GM18870 (cell line): Measurements from ENCODE around the gene INSR.
"Not testable (repeated sequence)": the region's sequence is repeated elsewhere in the genome, so short reads cannot be mapped to it uniquely, and the experiment has no call there.

ENCODE experiments used
- ATAC-seq: cut with Tn5 transposase; IDR thresholded peaks from one replicate; pipeline ENCODE4 v1.9.1; 2021; ENCODE audit warnings: moderate library complexity; ENCODE audit not compliant: unreplicated experiment

The INSR gene

DNA sequence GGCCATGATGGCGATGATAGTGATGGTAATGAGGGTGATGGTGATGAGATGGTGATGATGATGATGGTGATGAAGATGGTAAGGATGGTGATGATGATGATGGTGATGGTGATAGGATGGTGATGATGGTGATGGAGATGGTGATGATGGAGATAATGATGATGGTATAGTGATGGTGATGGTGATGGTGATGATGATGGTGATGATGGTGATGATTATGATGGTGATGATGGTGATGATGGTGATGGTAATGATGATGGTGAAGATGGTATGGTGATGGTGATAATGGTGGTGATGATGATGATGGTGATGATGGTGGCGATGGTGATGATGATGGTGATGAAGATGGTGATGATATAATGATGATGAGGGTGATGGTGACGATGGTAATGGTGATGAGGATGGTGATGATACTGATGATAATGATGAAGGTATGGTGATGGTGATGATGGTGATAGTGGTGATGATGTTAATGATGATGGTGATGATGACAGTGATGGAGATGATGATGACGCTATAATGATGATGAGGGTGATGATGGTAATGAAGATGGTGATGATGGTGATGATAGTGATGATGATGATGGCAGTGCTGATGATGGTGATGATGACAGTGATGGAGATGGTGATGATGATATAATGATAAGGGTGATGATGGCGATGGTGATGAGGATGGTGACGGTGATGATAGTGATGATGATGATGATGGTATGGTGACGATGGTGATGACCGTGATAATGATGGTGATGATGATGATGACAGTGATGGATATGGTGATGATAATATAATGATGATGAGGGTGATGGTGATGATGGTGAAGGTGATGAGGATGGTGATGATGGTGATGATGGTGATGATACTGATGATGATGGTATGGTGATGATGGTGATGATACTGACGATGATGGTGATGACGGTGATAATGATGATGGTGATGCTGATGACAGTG, 187.2 kb downstream of the INSR start:
- ATAC-seq: no peak

- ATAC-seq: no peak
Measured at GRCh38 chr19:7104747-7105447, 189.3 kb downstream of the INSR start.

- no peak for ATAC-seq
Measured at GRCh38 chr19:7101498-7102253, 192.5 kb downstream of the INSR start.

DNA sequence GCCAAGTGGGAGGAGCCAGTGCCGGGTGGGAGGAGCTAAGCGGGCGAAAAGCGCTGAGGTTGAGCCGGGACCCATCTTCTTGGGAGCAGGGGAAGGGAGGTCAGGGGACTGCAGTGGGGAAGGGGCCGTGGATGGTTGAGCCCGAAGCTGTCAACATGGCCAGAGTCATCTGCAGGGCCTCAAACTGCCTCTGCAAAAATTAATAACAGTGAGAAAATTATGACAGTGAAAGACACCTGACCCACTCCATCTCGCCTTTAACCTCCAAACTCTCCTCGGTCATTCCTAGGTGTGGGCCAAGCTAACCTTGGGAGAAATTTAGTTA, 194.7 kb downstream of the INSR start:
- ATAC-seq: no peak

GRCh38 chr19:7098701-7099596, 195.3 kb downstream of the INSR start:
- peak; percentile 74 for ATAC-seq

DNA sequence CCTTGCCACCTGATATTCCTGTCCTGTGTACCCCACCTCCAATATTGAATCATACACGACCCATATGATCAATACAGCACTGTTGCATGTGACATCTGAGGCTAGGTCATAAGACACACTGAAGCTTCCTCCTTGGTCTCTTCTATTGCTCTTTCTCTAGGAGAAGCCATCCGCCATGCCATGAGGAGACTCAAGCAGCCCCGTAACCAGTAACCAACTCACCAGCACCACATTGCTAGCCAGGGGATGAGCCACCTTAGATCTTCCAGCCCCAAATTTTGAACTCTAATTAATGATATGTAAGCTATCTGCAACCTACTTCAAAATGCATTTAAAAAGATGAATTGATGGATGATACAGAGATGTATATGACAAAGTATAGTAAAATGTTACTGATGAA, 196.1 kb downstream of the INSR start:
- ATAC-seq: no peak

GRCh38 chr19:7088999-7089398, 205.2 kb downstream of the INSR start:
- ATAC-seq: no peak

DNA sequence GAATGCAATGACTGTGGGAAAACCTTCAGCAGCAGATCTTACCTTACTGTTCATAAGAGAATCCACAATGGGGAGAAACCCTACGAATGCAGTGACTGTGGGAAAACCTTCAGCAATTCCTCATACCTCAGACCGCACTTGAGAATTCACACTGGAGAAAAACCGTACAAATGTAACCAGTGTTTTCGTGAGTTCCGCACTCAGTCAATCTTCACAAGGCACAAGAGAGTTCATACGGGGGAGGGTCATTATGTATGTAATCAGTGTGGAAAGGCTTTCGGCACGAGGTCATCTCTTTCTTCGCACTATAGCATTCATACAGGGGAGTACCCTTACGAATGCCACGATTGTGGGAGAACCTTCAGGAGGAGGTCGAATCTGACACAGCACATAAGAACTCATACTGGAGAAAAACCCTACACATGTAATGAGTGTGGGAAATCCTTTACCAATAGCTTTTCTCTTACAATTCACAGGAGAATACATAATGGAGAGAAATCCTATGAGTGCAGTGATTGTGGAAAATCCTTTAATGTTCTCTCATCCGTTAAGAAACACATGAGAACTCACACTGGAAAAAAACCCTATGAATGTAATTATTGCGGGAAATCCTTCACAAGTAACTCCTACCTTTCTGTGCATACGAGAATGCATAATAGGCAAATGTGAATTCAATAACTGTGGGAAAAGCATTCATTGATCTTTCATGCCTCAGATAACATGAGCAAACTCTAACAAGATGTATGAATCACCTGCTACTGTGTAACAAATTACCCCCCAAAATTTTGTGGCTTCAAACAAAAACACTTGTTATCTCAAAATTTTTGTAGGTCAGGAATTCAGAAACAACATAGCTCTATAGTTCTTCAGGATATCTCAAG, 210.9 kb downstream of the INSR start:
- no peak for ATAC-seq

DNA sequence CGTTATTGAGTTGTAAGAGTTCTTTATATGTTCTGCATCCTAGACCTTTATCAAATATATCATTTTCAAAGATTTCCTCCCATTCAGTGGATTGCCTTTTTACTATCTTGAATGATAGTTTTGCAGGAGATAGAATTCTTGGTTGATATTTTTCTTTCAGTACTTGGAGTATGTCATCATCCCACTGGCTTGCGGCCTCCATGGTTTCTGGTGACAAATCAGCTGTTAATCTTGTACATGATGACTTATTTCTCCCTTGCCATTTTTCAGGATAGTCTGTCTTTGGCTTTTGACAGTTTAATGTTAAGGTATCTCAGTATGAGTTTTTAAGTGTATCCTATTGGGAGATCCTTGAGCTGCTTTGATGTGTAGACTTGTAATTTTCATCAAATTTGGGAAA, 216.2 kb downstream of the INSR start:
- no peak for ATAC-seq

GRCh38 chr19:7076151-7076550, 218.1 kb downstream of the INSR start:
- ATAC-seq: no peak

DNA sequence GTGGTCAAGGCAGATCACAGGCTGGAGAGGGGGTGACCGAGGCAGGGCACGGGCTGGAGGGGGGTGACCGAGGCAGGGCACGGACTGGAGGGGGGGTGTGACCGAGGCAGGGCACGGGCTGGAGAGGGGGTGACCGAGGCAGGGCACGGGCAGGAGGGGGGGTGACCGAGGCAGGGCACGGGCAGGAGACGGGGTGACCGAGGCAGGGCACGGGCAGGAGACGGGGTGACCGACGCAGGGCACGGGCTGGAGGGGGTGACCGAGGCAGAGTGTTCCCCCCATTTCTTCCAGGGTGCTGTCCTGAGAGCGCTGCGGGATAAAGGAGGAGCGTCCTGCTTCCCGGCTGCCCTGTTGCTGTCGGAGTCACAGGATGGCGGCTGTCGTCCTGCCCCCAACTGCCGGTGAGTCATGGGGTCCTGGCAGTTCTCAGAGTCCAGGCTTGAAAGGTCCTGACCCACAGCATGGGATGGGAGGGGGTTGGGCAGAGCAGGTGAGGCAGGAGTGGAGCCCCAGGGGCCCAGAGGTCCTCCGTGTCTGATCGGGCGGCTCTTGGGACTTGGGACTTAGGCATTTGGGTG, 219.4 kb downstream of the INSR start:
- no peak for ATAC-seq

DNA sequence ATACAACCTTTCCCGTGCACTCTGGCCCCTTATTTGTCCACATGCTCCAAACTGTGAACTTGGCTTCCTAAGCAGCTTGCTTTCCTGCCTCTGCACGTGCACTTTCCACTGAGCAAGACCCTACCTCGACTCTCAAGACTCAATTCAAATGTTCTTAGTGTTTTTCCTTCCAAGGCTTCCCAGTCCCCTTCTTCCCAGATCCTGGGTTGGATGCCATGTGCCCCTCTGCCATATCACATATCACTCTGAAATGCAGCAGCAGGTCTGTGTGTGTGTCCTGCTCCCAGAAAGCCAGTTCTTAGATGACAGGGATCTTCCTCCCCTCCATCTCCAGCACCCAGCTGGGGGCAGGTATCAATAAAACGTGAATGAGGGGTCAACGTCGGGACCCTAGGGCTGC, 221.7 kb downstream of the INSR start:
- no peak for ATAC-seq

DNA sequence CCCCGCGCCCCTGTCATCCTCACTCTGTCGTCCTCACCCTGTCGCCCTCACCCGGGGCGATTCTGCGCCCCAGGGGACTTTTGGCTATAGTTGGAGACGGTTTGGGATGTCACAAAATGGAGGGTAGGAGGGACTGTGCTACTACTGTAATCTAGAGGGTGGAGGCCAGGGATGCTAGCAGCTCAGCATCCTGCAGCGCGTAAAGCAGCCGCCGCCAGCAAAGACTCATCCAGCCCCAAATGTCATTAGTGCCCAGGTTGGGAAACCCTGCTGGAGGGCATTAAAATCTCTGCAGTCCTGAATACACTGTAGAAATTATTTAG, 224.3 kb downstream of the INSR start:
- ATAC-seq: no peak

GRCh38 chr19:7069042-7069903, 224.9 kb downstream of the INSR start, which contains the start of gene ZNF557:
ZNF557 (plus strand) TSS chr19:7069703; CDS start chr19:7075075, 5,372 bp downstream.
- peak; percentile 79 for ATAC-seq

DNA sequence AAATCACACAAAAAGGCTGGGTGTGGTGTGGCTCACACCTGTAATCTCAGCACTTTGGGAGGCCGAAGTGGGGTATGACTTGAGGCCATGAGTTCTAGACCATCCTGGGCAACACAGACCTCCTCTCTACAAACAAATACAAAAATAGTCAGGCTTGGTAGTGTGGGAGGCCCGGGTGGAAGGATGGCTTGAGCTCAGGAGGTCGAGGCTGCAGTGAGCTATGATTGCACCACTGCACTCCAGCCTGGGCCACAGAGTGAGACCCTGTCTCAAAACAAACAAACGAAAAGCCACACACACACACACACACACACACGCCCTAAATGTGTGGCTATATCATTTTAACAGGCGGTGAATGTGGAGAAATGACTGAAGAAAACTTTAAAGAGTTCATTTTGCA, 225.6 kb downstream of the INSR start:
- no peak for ATAC-seq

GRCh38 chr19:7067716-7068115, 226.5 kb downstream of the INSR start:
- no peak for ATAC-seq

- ATAC-seq: not testable (repeated sequence)
Measured at GRCh38 chr19:7067122-7067521, 227.1 kb downstream of the INSR start.

DNA sequence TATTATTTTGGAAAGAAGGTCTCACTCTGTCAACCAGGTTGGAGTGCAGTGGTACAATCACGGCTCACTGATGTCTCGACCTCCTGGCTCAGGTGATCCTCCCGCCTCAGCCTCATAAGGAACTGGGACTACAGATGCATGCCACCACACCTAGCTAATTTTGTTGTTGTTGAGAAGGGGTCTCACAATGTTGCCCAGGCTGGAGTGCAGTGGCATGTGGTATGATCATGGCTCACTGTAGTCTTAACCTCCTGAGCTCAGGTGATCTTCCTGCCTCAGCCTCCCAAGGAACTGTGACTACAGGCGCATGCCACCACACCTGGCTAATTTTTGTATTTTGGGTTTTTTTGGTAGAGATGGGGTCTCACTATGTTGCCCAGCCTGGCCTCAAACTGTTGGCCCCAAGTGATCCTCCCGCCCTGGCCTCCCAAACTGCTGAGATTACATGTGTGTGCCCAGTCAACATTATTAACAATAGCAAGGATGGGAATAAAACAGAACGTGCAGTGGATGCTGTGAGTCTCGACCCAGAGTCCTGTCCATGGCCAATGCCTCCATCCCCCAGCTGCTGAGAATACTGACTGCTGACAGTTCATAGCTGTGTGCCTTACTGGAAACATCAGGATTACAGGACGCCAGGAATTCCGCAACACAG, 230.3 kb downstream of the INSR start:
- no peak for ATAC-seq
